Colonic mucosa (tissue), 4 donors: Measurements from ENCODE around the gene CTNND2. TPM values are rescaled to one million over a fixed set of nuclear protein-coding genes. Genes with fewer than 3 reads are reported as not detected.

ENCODE experiments used
- DNase-seq: peaks from one replicate; pipeline ENCODE4 v3.0.0-alpha.2; 2020
- H3K27ac ChIP-seq: fragments of 200-600 bp; one replicate; pipeline ENCODE4 v1.8.0; 2021
- H3K27me3 ChIP-seq: fragments of 200-600 bp; one replicate; pipeline ENCODE4 v1.8.0; 2021
- H3K36me3 ChIP-seq: fragments of 200-600 bp; one replicate; pipeline ENCODE4 v1.8.0; 2021
- H3K4me1 ChIP-seq: fragments of 200-600 bp; one replicate; pipeline ENCODE4 v1.8.0; 2021; ENCODE audit warnings: mild to moderate bottlenecking
- H3K4me3 ChIP-seq: fragments of 200-600 bp; one replicate; pipeline ENCODE4 v1.8.0; 2021
- H3K9ac ChIP-seq, 2 donors: one replicate each; pipeline ENCODE4 v1.7.0; 2013; ENCODE audit warnings: control low read depth in 2 of 2, low read depth in 2 of 2, low read length in 2 of 2
- H3K9me3 ChIP-seq: fragments of 200-600 bp; one replicate; pipeline ENCODE4 v1.8.0; 2021
- CTCF ChIP-seq: fragments of 200-600 bp; IDR thresholded peaks from one replicate; pipeline ENCODE4 v1.8.0; 2022; ENCODE audit warnings: antibody characterized with exemption, mild to moderate bottlenecking
- intact Hi-C: fragments of 100-400 bp; cut with DNase I; formaldehyde crosslinking; loops from one replicate; pipeline ENCODE4 v1.14.1; 2022
- total RNA-seq, 2 donors: library from RNA; stranded (reverse); fragmentation: NEBNext Ultra II Directional in 1 of 2; extraction: Animal tissue kit (Norgen Biotek cat#: 25700) in 1 of 2; gene quantifications; one replicate each; pipeline ENCODE4 v1.2.1, GENCODE V29; 2021
- donor health status: healthy.
- donor health status: DM: no; HTN: no; CAD: no.
- donor health status: DM: no; HTN: no; CAD: no.

Gene CTNND2
- total RNA-seq, 2 donors from 2014 or later, result 1.1 TPM

GRCh38 chr5:11394933-11395332 lies 509.3 kb downstream of the CTNND2 start:
- no peak overlapping the region for H3K4me3 ChIP-seq
- no peaks in the 10 kb centered on the region for H3K36me3 ChIP-seq
- no peaks in the 10 kb centered on the region for H3K4me1 ChIP-seq
- H3K9me3 ChIP-seq, result no peaks in the 10 kb centered on the region
- intact Hi-C loops, result no loop called here
- H3K9ac ChIP-seq, result no peak overlapping the region
- no peak overlapping the region for H3K27ac ChIP-seq
- no peaks in the 10 kb centered on the region for H3K27me3 ChIP-seq
- no peak for TF ChIP-seq CTCF
- DNase-seq, result no peak

DNA sequence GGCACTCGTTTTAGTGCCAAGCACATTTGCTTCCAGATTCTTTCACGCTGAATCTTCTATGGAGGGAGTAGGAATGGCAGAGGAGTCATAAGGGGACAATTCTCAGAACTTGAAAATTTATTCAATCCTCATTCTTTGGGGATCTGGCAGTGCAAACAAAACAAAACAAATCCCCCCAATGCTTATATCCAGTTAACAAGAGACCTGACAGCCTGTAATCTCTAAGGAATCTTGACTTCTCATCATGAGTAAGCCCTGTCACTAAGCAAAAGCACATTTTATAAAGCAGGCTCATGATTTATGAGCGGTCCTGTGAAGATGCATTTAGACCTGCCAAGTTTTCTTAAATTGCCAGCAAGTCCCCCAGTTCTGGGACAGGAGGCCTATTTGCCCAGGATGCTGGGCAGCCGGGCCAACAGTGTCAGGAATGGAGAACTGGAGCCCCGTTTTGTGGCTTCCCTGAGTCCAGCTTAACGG lies 513.9 kb downstream of the CTNND2 start:
- Histone ChIP-seq H3K9ac (no peak overlapping the region), H3K4me1 (no peaks in the 10 kb centered on the region), H3K4me3 (no peak overlapping the region), H3K27me3 (peaks cover 7% of the 10 kb centered on the region), H3K36me3 (no peaks in the 10 kb centered on the region), H3K27ac (no peak overlapping the region), H3K9me3 (no peaks in the 10 kb centered on the region)
- no peak for DNase-seq
- intact Hi-C loops, result no loop called here
- no peak for TF ChIP-seq CTCF

- Histone ChIP-seq H3K9ac (no peak overlapping the region), H3K4me1 (no peaks in the 10 kb centered on the region), H3K27me3 (peaks cover 20% of the 10 kb centered on the region), H3K4me3 (no peak overlapping the region), H3K9me3 (no peaks in the 10 kb centered on the region), H3K36me3 (no peaks in the 10 kb centered on the region), H3K27ac (no peak overlapping the region)
- no peak for TF ChIP-seq CTCF
- intact Hi-C loops, result no loop called here
- no peak for DNase-seq
Observed at GRCh38 chr5:11387382-11387781, 516.9 kb downstream of the CTNND2 start.

DNA sequence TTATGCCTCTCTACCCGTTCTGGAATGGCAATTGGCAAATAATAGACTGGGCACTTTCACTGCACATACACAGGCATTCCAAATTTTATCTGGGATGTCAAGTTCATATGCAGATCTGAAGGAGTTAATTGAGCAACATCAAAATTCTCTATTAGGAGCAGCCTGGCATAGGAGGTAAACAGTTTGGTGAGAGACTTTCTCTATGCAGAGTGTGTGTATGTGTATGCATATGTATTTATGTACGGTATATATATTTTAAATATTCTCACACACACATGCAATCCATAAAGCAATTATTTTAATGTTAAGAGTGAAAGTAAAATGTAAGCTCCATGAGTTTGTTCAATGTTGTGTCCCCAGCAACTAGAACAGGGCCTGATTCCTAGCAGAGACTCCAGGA lies 517.8 kb downstream of the CTNND2 start:
- intact Hi-C loops, result no loop called here
- Histone ChIP-seq H3K4me1 (no peaks in the 10 kb centered on the region), H3K9me3 (no peaks in the 10 kb centered on the region), H3K36me3 (no peaks in the 10 kb centered on the region), H3K27me3 (peaks cover 20% of the 10 kb centered on the region), H3K27ac (no peak overlapping the region), H3K4me3 (no peak overlapping the region), H3K9ac (no peak overlapping the region)
- no peak for DNase-seq
- TF ChIP-seq CTCF, result no peak

DNA sequence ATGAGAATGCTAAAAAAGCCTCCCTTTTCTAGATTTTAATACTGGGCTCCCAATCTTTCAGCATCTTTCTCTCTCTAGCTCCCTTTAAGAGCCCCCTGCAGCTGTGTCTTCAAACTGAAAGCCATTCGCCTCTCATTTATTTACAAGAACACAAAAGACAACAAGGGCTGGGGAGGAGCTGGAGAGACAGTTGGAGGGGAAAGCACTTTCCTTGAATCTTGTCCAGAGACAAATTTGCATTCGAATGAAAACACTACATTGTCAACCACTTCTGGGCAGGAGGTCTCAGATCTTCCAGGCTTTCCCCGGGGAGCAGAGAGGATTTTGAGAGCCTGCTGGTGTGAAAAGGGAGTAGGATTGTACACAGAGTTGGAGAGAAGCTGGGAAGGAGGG lies 518.3 kb downstream of the CTNND2 start:
- intact Hi-C loops, result no loop called here
- Histone ChIP-seq H3K9me3 (no peaks in the 10 kb centered on the region), H3K27ac (no peak overlapping the region), H3K36me3 (no peaks in the 10 kb centered on the region), H3K4me3 (no peak overlapping the region), H3K27me3 (peaks cover 20% of the 10 kb centered on the region), H3K9ac (no peak overlapping the region), H3K4me1 (no peaks in the 10 kb centered on the region)
- TF ChIP-seq CTCF, result no peak
- DNase-seq, result no peak
